Gastroesophageal sphincter (tissue), 2 donors: ENCODE data around the gene CRYGD.
"Not testable (repeated sequence)": the region's sequence is repeated elsewhere in the genome, so short reads cannot be mapped to it uniquely, and the experiment has no call there.

Experiments used
- EP300 ChIP-seq: sonication (generic); formaldehyde crosslinking; IDR thresholded peaks from one replicate; pipeline ENCODE4 v1.6.1; 2017; ENCODE audit warnings: antibody characterized with exemption, mild to moderate bottlenecking
- POLR2A ChIP-seq, 2 donors: fragments of 450-650 bp; IDR thresholded peaks; one replicate each; pipeline ENCODE4 v1.6.1; 2017; ENCODE audit warnings: antibody characterized with exemption in 2 of 2, mild to moderate bottlenecking in 2 of 2, moderate library complexity in 1 of 2

DNA sequence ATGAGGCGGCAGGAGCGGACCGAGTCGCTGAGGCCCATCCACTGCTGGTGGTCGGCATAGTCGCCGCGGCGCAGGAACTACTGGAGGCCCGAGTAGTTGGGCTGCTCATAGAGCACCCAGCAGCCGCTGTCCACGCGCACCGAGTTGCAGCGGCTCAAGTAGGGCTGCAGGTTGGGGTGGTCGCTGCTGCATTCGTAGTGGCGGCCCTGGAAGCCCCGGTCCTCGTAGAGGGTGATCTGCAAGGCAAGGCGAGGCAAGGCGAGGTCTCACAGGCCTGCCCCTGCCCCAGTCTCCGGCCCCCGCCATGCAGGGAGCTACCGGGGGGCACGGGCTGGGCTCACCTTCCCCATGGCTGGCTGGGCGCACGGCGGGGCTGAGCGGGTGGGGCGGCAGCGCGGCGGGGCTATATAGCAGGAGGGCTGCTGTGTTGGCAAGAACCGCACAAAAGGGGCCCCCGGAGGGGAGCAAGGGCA, 12.0 kb downstream of the CRYGD start:
- TF ChIP-seq EP300; POLR2A (IDR thresholded peaks at IDR 0.05): not testable (repeated sequence)
